Muscle layer of duodenum (tissue), 2 donors: ENCODE results near the gene GPR179.

ENCODE experiments used
- H3K27ac ChIP-seq: one replicate; pipeline ENCODE4 v1.7.0; 2013; ENCODE audit warnings: mild to moderate bottlenecking, low read length
- H3K27me3 ChIP-seq: one replicate; pipeline ENCODE4 v1.7.0; 2013; ENCODE audit warnings: low read depth, mild to moderate bottlenecking, control low read depth, low read length
- H3K36me3 ChIP-seq, 2 donors: one replicate each; pipeline ENCODE4 v1.7.0; 2013; ENCODE audit warnings: low read length in 2 of 2, control low read depth in 1 of 2, mild to moderate bottlenecking in 1 of 2; ENCODE audit not compliant: insufficient read depth in 2 of 2, control insufficient read depth in 1 of 2
- H3K4me1 ChIP-seq, 2 donors: one replicate each; pipeline ENCODE4 v1.7.0; 2013; ENCODE audit warnings: low read length in 2 of 2, mild to moderate bottlenecking in 2 of 2, control low read depth in 1 of 2, moderate library complexity in 1 of 2; ENCODE audit not compliant: insufficient read depth in 2 of 2, control insufficient read depth in 1 of 2
- H3K4me3 ChIP-seq, 2 donors: one replicate each; pipeline ENCODE4 v1.7.0; 2013; ENCODE audit warnings: low read length in 2 of 2, low read depth in 1 of 2, mild to moderate bottlenecking in 1 of 2
- H3K9me3 ChIP-seq, 2 donors: one replicate each; pipeline ENCODE4 v1.7.0; 2013; ENCODE audit warnings: low read length in 2 of 2, control low read depth in 1 of 2, mild to moderate bottlenecking in 1 of 2; ENCODE audit not compliant: control insufficient read depth in 1 of 2
- donor health status: healthy.

The GPR179 gene, protein sequence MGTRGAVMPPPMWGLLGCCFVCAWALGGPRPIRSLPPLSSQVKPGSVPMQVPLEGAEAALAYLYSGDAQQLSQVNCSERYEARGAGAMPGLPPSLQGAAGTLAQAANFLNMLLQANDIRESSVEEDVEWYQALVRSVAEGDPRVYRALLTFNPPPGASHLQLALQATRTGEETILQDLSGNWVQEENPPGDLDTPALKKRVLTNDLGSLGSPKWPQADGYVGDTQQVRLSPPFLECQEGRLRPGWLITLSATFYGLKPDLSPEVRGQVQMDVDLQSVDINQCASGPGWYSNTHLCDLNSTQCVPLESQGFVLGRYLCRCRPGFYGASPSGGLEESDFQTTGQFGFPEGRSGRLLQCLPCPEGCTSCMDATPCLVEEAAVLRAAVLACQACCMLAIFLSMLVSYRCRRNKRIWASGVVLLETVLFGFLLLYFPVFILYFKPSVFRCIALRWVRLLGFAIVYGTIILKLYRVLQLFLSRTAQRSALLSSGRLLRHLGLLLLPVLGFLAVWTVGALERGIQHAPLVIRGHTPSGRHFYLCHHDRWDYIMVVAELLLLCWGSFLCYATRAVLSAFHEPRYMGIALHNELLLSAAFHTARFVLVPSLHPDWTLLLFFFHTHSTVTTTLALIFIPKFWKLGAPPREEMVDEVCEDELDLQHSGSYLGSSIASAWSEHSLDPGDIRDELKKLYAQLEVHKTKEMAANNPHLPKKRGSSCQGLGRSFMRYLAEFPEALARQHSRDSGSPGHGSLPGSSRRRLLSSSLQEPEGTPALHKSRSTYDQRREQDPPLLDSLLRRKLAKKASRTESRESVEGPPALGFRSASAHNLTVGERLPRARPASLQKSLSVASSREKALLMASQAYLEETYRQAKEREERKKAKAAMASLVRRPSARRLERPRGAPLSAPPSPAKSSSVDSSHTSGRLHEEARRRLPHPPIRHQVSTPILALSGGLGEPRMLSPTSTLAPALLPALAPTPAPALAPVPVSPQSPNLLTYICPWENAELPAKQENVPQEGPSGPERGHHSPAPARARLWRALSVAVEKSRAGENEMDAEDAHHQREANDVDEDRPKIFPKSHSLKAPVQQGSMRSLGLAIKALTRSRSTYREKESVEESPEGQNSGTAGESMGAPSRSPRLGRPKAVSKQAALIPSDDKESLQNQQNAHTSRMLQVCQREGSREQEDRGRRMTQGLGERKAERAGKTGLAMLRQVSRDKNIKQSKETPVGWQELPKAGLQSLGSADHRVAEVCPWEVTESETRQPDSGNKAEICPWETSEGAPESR (N-terminal part only)

GRCh38 chr17:38343608-38344419 lies at the start of gene GPR179:
Gene GPR179 (minus strand): TSS chr17:38343956. CDS start chr17:38343789, 167 bp downstream.
- peaks cover 0 to 5% of the 10 kb centered on the region in 2 donors for H3K4me1 ChIP-seq
- no peaks in the 10 kb centered on the region for H3K9me3 ChIP-seq
- no peaks in the 10 kb centered on the region for H3K36me3 ChIP-seq
- no peak within 1 kb of the TSS for H3K27ac ChIP-seq
- H3K4me3 ChIP-seq = no peak within 1 kb of the TSS
- no peaks in the 10 kb centered on the region for H3K27me3 ChIP-seq

- no peak overlapping the region for H3K27ac ChIP-seq
- H3K9me3 ChIP-seq = no peaks in the 10 kb centered on the region
- H3K4me1 ChIP-seq = no peaks in the 10 kb centered on the region
- H3K27me3 ChIP-seq = no peaks in the 10 kb centered on the region
- H3K36me3 ChIP-seq = peaks cover 16 to 44% of the 10 kb centered on the region in 2 donors
- no peak overlapping the region for H3K4me3 ChIP-seq
Observed at GRCh38 chr17:38379448-38379847, 35.7 kb upstream of the GPR179 start.

- no peaks in the 10 kb centered on the region for H3K9me3 ChIP-seq
- H3K27me3 ChIP-seq = no peaks in the 10 kb centered on the region
- no peaks in the 10 kb centered on the region for H3K4me1 ChIP-seq
- no peak overlapping the region for H3K4me3 ChIP-seq
- H3K27ac ChIP-seq = no peak overlapping the region
- peaks cover 29 to 56% of the 10 kb centered on the region in 2 donors for H3K36me3 ChIP-seq
Observed at GRCh38 chr17:38369124-38369886, 25.5 kb upstream of the GPR179 start.

- Histone ChIP-seq H3K4me1 (no peaks in the 10 kb centered on the region), H3K9me3 (no peaks in the 10 kb centered on the region), H3K27me3 (no peaks in the 10 kb centered on the region), H3K36me3 (peaks cover 34 to 58% of the 10 kb centered on the region in 2 donors), H3K4me3 (no peak overlapping the region), H3K27ac (no peak overlapping the region)
Observed at GRCh38 chr17:38364741-38365140, 21.0 kb upstream of the GPR179 start.

GRCh38 chr17:38363016-38363415 lies 19.3 kb upstream of the GPR179 start:
- peaks cover 21 to 43% of the 10 kb centered on the region in 2 donors for H3K36me3 ChIP-seq
- H3K27me3 ChIP-seq = no peaks in the 10 kb centered on the region
- peaks cover 0 to 12% of the 10 kb centered on the region in 2 donors for H3K4me1 ChIP-seq
- no peak overlapping the region for H3K27ac ChIP-seq
- no peaks in the 10 kb centered on the region for H3K9me3 ChIP-seq
- H3K4me3 ChIP-seq = no peak overlapping the region

GRCh38 chr17:38361694-38362465 lies 18.1 kb upstream of the GPR179 start:
- Histone ChIP-seq H3K36me3 (peaks cover 16 to 33% of the 10 kb centered on the region in 2 donors), H3K27ac (no peak overlapping the region), H3K27me3 (no peaks in the 10 kb centered on the region), H3K4me3 (no peak overlapping the region), H3K9me3 (no peaks in the 10 kb centered on the region), H3K4me1 (peaks cover 0 to 23% of the 10 kb centered on the region in 2 donors)

- H3K36me3 ChIP-seq = peaks cover 5 to 15% of the 10 kb centered on the region in 2 donors
- H3K27me3 ChIP-seq = no peaks in the 10 kb centered on the region
- no peak overlapping the region for H3K27ac ChIP-seq
- no peak overlapping the region for H3K4me3 ChIP-seq
- H3K9me3 ChIP-seq = no peaks in the 10 kb centered on the region
- peaks cover 0 to 46% of the 10 kb centered on the region in 2 donors for H3K4me1 ChIP-seq
Observed at GRCh38 chr17:38358586-38359513, 15.1 kb upstream of the GPR179 start.

DNA sequence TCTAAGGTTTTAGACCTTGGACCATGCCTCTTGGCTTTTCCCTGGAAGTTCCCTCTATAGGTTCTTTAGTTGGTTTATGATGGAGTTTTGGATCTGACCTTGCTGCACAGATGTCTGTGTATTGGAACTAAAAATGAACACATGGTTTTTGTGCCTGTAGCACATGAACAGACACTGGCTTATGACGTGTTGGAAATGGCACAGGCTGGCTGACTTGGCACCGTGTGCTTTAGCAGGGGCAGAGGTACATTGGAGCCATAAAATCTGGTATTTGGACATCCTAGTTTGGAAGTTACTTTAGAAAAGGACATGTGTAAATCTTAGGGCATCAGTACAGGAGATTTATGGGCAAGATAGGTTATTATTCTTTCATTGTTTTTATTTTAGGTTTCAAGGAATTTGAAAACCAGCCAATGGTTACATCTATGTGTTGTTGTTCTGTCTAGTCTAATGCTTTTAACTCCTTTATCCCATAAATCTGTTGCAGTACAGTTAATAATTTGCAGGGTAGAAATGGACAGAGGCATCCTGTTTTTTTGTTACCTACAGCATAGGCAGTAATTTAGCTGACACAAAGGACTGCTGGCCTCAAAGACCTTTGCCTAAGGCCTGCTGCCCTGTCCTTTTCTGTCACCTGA lies 13.8 kb upstream of the GPR179 start:
- Histone ChIP-seq H3K9me3 (no peaks in the 10 kb centered on the region), H3K27ac (no peak overlapping the region), H3K4me3 (no peak overlapping the region), H3K27me3 (no peaks in the 10 kb centered on the region), H3K36me3 (peaks cover 3 to 5% of the 10 kb centered on the region in 2 donors), H3K4me1 (peaks cover 4 to 56% of the 10 kb centered on the region in 2 donors)
